Measurements from ENCODE around the gene PCSK6.
A peak's percentile ranks its signal among the peaks of the same experiment; 100 is the strongest.

Gene PCSK6

DNA sequence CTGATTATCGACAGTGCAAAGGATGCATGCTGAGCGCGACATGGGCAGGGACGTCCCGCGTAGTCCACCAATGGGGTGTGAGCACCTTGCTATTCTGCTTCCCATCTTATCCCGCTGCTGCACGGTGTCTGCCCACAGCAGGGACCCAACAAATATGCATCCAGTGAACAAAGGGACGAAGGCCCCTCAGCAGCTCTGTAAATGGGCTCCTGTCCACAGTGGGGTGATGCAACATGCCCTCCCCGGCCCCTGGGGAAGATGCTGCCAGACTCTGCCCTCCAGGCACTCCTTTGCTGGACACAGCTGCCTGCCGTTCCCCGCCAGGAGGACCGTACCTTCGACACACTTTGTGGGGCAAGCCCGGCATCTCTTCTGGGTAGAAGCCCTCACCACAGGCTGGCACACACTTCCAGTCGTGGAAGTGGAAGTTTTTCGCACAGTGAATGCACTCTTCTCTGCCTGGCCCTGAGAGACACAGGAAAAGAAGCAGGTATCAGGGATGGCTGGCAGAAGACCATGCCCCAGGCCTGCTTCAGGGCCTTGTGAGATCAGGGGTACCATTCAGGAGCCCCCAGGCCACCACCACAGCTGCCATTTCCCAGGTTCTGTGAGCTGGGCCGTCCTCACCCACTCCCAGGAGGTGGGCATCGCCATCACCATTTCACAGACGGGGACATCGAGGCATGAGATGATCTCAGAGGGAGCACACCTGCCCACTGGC lies 176.3 kb downstream of the PCSK6 start:
- Histone ChIP-seq H3K27me3 (ENCODE audit: insufficient read depth, low read length, poor library complexity) (no peaks in the 10 kb centered on the region), H3K4me1 (ENCODE audit: insufficient read depth, low read length) (peaks cover 23% of the 10 kb centered on the region), H3K27ac (ENCODE audit: low read length) (no peak overlapping the region), H4K20me1 (ENCODE audit: insufficient read depth, low read length) (no peaks in the 10 kb centered on the region), H3K4me3 (ENCODE audit: low read depth in 1 of 2, low read length in 2 of 2) (no peak overlapping the region), H3K9me3 (ENCODE audit: insufficient read depth, low read length, severe bottlenecking) (no peaks in the 10 kb centered on the region), H3K9ac (ENCODE audit: low read depth, low read length) (no peak overlapping the region), H3K36me3 (ENCODE audit: insufficient read depth, low read length) (no peaks in the 10 kb centered on the region), H3K4me2 (ENCODE audit: insufficient read depth, low read length) (no peak overlapping the region), H3K79me2 (ENCODE audit: insufficient read depth, low read length) (no peaks in the 10 kb centered on the region), H2AFZ (ENCODE audit: low read depth, low read length) (no peak overlapping the region)
- no peak for ATAC-seq (ENCODE audit: insufficient read depth, low read depth)
- TF ChIP-seq CTCF (IDR thresholded peaks at IDR 0.05; ENCODE audit: borderline replicate concordance, extremely low read depth, low read length, poor library complexity, severe bottlenecking) (no peak), EZH2 (IDR thresholded peaks at IDR 0.05; ENCODE audit: borderline replicate concordance, low read depth, low read length, severe bottlenecking) (no peak)
- DNase-seq: no peak

- Histone ChIP-seq H3K4me3 (ENCODE audit: low read depth in 1 of 2, low read length in 2 of 2) (no peak overlapping the region), H3K9ac (ENCODE audit: low read depth, low read length) (no peak overlapping the region), H4K20me1 (ENCODE audit: insufficient read depth, low read length) (no peaks in the 10 kb centered on the region), H3K27ac (ENCODE audit: low read length) (peak overlapping the region; percentile 84; the same call in 1 of the 2 replicates), H3K27me3 (ENCODE audit: insufficient read depth, low read length, poor library complexity) (no peaks in the 10 kb centered on the region), H3K9me3 (ENCODE audit: insufficient read depth, low read length, severe bottlenecking) (no peaks in the 10 kb centered on the region), H3K4me2 (ENCODE audit: insufficient read depth, low read length) (no peak overlapping the region), H3K79me2 (ENCODE audit: insufficient read depth, low read length) (no peaks in the 10 kb centered on the region), H3K36me3 (ENCODE audit: insufficient read depth, low read length) (no peaks in the 10 kb centered on the region), H3K4me1 (ENCODE audit: insufficient read depth, low read length) (peaks cover 45% of the 10 kb centered on the region), H2AFZ (ENCODE audit: low read depth, low read length) (no peak overlapping the region)
- DNase-seq (no peak), ATAC-seq (ENCODE audit: insufficient read depth, low read depth) (no peak)
- no peak for TF ChIP-seq CTCF (IDR thresholded peaks at IDR 0.05; ENCODE audit: borderline replicate concordance, extremely low read depth, low read length, poor library complexity, severe bottlenecking)
Measured at GRCh38 chr15:101310508-101310907, 179.0 kb downstream of the PCSK6 start.

GRCh38 chr15:101310161-101310480 lies 179.4 kb downstream of the PCSK6 start:
- no peaks in the 10 kb centered on the region for H3K27me3 ChIP-seq (ENCODE audit: insufficient read depth, low read length, poor library complexity)
- no peak overlapping the region for H3K4me3 ChIP-seq (ENCODE audit: low read depth in 1 of 2, low read length in 2 of 2)
- H3K4me2 ChIP-seq (ENCODE audit: insufficient read depth, low read length): no peak overlapping the region
- TF ChIP-seq EZH2 (IDR thresholded peaks at IDR 0.05; ENCODE audit: borderline replicate concordance, low read depth, low read length, severe bottlenecking): no peak
- TF ChIP-seq CTCF (IDR thresholded peaks at IDR 0.05; ENCODE audit: borderline replicate concordance, extremely low read depth, low read length, poor library complexity, severe bottlenecking): no peak
- DNase-seq (no peak), ATAC-seq (ENCODE audit: insufficient read depth, low read depth) (no peak)
- no peaks in the 10 kb centered on the region for H4K20me1 ChIP-seq (ENCODE audit: insufficient read depth, low read length)
- H3K9ac ChIP-seq (ENCODE audit: low read depth, low read length): no peak overlapping the region
- no peaks in the 10 kb centered on the region for H3K36me3 ChIP-seq (ENCODE audit: insufficient read depth, low read length)
- no peaks in the 10 kb centered on the region for H3K9me3 ChIP-seq (ENCODE audit: insufficient read depth, low read length, severe bottlenecking)
- H3K27ac ChIP-seq (ENCODE audit: low read length): peak overlapping the region; percentile 84; the same call in 1 of the 2 replicates
- peaks cover 46% of the 10 kb centered on the region for H3K4me1 ChIP-seq (ENCODE audit: insufficient read depth, low read length)
- H2AFZ ChIP-seq (ENCODE audit: low read depth, low read length): no peak overlapping the region
- no peaks in the 10 kb centered on the region for H3K79me2 ChIP-seq (ENCODE audit: insufficient read depth, low read length)
